Measurements from ENCODE around the gene MAGEA1. TPM values are rescaled to one million over a fixed set of nuclear protein-coding genes. Genes with fewer than 3 reads are reported as not detected.
"Not testable (repeated sequence)": the region's sequence is repeated elsewhere in the genome, so short reads cannot be mapped to it uniquely, and the experiment has no call there.

MAGEA1 gene, protein sequence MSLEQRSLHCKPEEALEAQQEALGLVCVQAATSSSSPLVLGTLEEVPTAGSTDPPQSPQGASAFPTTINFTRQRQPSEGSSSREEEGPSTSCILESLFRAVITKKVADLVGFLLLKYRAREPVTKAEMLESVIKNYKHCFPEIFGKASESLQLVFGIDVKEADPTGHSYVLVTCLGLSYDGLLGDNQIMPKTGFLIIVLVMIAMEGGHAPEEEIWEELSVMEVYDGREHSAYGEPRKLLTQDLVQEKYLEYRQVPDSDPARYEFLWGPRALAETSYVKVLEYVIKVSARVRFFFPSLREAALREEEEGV
- total RNA-seq, result not detected
- long read RNA-seq, result 0 reads

DNA sequence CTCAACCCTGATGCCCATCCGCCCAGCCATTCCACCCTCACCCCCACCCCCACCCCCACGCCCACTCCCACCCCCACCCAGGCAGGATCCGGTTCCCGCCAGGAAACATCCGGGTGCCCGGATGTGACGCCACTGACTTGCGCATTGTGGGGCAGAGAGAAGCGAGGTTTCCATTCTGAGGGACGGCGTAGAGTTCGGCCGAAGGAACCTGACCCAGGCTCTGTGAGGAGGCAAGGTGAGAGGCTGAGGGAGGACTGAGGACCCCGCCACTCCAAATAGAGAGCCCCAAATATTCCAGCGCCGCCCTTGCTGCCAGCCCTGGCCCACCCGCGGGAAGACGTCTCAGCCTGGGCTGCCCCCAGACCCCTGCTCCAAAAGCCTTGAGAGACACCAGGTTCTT lies at the start of gene MAGEA1:
Gene MAGEA1, plus strand, starts transcription at position 154 of the 400 bp plus-strand sequence. CDS start 3,106 bp downstream, outside the sequence.
- ATAC-seq (no peak), DNase-seq (no peak)
- intact Hi-C loops (cut with DNase I, micrococcal nuclease), result no loop called here

DNA sequence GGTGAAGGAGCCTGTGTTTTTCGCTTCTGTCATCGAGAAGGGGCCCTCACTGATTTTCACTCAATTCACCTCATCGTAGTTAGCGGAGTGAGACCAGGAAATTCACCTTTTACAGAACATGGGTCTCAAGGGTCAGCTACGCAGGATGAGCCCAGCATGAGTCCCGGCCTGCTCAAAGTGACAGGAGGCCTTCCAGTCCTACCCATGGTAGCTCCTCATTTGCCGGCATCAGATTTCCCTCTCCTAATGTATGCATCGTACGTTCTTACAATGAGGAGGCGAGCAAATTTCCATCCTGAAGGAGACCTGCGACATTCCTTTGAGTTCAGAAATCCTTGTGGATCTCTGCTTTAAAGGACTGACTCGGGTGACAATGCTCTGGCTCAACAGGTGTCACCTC lies 46.2 kb upstream of the MAGEA1 start:
- intact Hi-C loops (cut with DNase I, micrococcal nuclease); ATAC-seq; DNase-seq: not testable (repeated sequence)

DNA sequence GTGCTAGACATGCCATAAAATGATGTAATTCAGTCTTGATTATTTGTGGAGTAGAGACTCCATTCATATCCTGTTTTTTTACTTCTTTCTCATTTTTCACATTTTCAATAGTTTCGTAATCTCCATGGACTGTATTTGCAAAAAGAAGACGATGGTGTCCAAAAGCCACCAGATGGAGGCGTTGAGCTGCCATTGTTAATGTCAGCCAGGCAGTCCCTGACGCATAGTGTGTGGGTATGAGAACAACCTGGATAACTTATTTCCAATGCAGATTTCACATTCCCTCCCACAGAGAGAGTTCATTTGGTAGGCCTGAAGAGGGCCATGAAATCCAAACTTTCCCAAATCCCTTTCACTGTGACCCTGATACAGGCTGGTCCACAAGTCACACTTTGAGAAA lies 40.0 kb upstream of the MAGEA1 start:
- DNase-seq, result not testable (repeated sequence)
- peak; percentile 34 for ATAC-seq

DNA sequence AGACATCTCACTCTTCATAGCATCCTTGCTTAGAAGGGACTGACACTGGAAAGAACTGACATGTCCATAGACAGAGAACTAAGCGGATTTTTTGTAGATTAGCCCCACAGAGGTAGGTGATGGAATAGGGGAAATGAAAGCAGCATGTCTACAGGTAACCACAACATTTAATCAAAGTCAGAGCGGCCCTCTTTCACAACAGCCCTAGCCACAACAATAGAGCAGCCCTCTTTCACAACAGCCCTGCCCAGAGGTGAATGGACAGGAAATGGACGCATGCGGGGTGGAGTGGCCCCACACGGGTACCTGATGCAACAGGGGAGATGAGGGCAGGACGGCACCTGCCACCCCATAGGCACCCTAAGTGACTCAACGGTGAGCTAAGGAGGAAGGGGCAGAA lies 32.8 kb upstream of the MAGEA1 start:
- DNase-seq; intact Hi-C loops (cut with DNase I, micrococcal nuclease); ATAC-seq: not testable (repeated sequence)

More for the DNA sequence above, 40.0 kb upstream of the MAGEA1 start:
- intact Hi-C loops (cut with DNase I, micrococcal nuclease), result not testable (repeated sequence)

DNA sequence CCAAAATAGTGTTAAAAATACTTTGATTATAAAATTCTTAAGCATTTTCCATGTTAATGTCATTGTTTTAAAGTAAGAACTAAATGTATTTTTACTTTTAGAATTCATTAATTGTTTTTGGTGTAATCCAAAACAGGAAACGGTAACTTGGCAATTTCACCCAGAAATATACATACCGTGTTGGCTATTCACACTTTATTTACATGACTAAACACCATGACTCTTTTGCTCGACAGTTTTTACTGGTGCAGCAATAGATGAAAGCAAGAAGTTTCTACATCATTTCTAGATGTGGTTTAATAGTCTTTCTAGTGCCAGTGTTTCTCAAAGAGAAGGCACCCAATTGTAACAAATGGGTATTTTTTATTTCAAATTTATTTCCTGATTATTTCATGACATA lies 25.6 kb upstream of the MAGEA1 start:
- DNase-seq (no peak), ATAC-seq (no peak)
- intact Hi-C loops (cut with DNase I, micrococcal nuclease), result no loop called here

DNA sequence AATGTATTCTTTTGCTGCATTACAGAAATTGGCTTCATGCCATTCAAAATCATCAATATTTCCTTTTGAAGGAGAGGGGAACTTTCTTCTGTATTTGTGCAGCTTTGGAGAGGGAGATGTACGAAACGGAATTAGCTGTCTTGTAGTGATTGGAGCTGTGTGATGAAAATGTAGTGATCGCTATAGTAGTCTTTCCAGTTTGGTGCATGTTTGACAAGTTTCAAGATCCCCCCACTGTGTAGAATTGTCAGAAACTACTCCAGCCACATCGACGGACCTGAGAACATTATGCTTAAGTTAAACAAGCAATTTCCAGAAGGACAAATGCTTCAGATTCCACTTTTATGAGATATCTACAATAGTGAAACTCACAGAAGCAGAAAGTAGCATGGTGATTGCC lies 21.6 kb upstream of the MAGEA1 start:
- intact Hi-C loops (cut with DNase I, micrococcal nuclease), result no loop called here
- ATAC-seq (no peak), DNase-seq (no peak)

DNA sequence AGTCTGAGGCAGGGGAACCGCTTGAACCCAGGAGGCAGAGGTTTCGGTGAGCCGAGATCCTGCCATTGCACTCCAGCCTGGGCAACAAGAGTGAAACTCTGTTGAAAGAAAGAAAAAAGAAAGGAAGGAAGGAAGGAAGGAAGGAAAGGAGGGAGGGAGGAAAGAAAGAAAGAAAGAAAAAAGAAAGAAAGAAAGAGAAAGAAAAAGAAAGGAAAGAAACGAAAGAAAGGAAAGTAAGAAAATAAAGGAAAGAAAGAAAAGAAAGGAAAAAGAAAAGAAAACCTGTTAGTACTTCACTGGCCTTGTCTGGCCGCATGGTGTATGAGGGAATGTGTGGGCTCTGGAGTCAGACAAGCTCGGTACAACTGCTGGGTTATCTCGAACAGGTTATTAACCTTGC lies 20.8 kb upstream of the MAGEA1 start:
- ATAC-seq (no peak), DNase-seq (no peak)
- intact Hi-C loops (cut with DNase I, micrococcal nuclease), result no loop called here

DNA sequence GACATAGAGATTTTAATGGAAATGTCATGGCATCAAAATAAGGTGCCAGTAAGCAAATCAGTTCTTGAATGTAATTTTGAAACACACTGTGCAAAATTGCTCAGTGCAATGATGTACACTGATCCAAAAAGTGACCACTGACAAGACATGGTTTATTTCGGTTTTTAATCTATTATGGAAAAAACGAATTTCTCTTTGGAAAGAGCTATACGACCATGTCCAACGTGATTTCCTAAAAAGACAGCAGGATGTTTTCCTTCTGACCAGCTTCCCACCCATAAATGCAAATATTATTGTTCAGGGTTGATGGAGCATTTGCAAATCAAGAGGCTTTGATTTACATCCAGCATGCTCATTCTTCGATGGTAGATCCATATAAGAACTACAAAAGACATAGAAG lies 17.1 kb upstream of the MAGEA1 start:
- intact Hi-C loops (cut with DNase I, micrococcal nuclease), result no loop called here
- ATAC-seq (no peak), DNase-seq (no peak)

DNA sequence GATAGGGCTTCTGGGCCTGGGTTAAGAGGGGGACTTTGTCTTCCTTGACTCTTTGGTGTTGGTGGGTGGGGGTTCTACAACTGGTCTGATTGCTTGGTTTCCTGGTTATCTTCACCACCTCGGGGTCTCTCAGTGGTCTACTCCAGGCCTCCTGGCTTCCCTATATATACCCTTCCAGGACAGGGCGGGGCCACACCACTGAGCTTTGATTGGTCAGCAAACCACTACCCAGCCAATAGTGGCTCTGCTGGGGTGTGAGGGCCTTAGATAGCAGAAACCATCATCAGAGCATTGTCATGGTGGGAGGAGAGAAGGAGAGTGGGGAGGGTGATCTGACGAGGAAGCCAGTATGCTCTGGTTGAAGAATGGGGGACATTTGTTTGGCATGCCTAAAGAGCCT lies 14.4 kb upstream of the MAGEA1 start:
- no peak for ATAC-seq
- intact Hi-C loops (cut with DNase I, micrococcal nuclease), result no loop called here

DNA sequence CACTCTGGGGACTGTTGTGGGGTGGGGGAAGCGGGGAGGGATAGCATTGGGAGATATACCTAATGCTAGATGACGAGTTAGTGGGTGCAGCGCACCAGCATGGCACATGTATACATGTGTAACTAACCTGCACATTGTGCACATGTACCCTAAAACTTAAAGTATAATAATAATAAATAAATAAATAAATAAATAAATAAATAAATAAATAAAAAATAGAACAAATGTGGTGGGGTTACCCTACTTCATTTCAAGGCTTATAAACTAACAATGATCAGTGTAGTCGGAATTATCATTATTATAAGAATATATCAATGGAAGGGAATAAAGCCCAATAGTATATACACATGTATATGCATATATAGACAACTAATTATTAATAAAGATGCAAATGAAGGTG lies 10.7 kb upstream of the MAGEA1 start:
- ATAC-seq; DNase-seq; intact Hi-C loops (cut with DNase I, micrococcal nuclease): not testable (repeated sequence)

More for the DNA sequence above, 14.4 kb upstream of the MAGEA1 start:
- no peak for DNase-seq

DNA sequence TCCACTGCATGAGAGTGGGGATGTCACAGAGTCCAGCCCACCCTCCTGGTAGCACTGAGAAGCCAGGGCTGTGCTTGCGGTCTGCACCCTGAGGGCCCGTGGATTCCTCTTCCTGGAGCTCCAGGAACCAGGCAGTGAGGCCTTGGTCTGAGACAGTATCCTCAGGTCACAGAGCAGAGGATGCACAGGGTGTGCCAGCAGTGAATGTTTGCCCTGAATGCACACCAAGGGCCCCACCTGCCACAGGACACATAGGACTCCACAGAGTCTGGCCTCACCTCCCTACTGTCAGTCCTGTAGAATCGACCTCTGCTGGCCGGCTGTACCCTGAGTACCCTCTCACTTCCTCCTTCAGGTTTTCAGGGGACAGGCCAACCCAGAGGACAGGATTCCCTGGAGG lies 2.7 kb downstream of the MAGEA1 start:
- intact Hi-C loops (cut with DNase I, micrococcal nuclease), result no loop called here
- ATAC-seq (no peak), DNase-seq (no peak)

DNA sequence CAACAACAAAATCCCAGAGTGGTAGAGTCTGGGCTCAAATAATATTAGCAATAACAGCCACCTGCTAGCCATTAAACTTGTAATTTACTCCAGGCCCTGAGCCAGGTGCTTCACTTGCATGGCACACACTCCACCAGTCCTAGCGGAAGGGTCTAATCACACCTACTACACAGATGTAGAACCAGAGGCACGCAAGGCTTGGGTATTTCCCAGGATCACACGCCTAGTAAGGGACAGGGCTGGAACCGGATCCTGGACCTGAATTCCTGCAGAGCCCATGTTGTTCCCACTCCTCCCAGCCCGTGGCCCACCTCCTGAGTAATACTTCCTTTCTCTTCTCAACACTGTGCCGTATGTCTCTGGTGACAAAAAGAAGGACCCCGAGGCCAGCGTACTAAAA lies 5.7 kb downstream of the MAGEA1 start:
- no peak for ATAC-seq
- DNase-seq, result no peak
- intact Hi-C loops (cut with DNase I, micrococcal nuclease), result no loop called here

DNA sequence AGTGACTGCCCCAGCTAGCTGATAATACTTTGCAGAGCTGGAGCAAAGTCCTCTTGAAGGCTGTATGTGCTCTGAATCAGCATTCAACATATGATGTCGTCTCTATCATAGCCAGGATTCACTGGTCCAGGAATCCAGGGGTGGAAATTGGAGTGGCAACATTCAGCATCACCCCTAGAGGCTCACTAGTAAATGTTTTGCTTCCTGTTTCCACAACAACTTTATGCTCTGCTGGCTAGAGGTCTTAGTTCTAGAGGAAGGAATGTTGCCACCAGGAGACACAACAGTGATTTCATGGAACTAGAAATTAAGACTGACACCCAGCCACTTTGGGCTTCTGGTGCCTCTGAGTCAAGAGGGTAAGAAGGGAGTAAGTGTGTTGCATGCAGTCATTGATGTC lies 11.3 kb downstream of the MAGEA1 start:
- ATAC-seq (no peak), DNase-seq (no peak)
- intact Hi-C loops (cut with DNase I, micrococcal nuclease), result no loop called here

DNA sequence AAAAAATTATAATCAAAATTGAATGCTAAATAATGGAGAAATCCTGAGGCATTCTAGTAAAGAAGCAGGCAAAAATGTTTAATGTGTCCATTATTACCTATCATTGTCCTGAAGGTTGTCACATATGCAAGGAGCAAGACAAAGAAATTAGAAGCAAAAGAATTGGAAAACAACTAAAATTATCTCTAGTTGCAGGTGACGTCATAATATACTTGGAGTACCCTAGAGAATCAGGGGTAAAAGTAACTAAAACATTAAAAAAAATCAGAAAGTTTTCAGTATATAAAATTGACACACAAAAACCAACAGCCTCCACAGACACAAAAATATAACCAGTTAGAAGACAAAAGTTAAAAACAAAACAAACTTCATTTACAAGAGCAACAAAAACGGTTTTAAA lies 21.4 kb downstream of the MAGEA1 start:
- ATAC-seq (no peak), DNase-seq (no peak)
- intact Hi-C loops (cut with DNase I, micrococcal nuclease), result no loop called here

DNA sequence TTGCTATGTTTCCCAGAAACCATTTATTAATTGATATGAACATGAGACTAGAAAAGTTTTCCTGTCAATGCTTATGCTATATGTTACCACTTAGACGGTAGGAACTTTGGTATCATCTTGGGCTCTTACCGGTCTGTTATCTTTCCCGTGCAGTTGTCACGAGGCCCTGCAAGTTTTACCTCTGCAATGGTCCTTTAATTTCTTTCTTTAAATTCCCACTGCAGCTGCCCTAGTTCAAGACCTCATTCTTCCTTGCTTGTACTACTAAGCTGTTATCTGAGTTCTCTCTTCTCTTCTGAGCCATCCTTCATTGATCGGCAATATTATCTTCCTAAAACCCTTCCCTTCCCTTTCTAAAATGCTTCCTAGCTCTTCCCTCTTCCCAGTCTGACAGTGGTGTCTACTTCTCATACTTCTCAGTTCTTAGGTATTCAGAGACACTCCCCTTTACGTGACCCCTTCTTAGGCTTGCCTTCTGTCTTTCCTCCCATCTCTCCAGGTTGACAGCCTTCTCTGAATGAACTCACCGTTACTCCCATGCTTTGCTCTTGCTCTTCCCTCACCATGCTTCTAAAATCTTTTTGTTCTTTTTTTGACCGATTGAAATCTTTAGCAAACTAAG lies 27.5 kb downstream of the MAGEA1 start:
- no peak for DNase-seq
- intact Hi-C loops (cut with DNase I, micrococcal nuclease), result no loop called here

DNA sequence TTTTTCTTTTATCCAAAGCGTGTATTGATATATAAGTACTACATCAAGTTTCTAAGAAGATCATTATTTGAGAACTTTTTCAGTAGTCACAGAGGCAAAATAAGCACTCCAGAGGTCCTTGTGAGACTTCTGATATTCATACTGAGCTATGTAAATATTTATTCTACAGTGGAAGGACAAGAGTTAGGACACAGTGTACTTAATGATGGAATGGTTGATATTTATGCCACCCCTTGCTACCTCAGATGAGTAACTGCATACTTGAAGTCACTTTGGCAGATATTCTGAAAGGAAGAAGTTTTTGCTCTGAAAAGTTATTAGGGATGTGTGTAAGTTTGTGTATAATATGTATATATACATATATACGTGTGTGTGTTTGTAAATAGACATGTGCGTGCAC lies 30.3 kb downstream of the MAGEA1 start:
- intact Hi-C loops (cut with DNase I, micrococcal nuclease), result no loop called here
- ATAC-seq (no peak), DNase-seq (no peak)

More for the DNA sequence above, 27.5 kb downstream of the MAGEA1 start:
- ATAC-seq, result no peak

DNA sequence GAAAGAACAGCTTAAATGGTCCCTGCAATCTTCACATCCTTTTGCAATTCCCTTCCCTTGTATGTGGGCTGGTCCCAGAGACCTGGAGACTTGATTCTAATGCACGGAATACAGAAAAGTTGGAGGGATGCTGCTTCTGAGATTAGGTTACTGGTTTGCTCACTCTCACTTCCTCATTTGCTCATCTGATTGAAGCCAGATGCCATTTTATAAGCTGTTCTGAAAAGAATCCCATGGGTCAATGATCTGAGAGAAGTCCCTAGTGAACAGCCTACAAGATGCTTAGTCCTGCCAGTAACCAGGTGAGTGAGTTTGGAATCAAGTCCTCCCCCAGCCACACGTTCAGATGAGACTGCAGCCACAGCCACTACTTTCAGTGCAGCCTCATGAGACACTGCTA lies 35.9 kb downstream of the MAGEA1 start:
- intact Hi-C loops (cut with DNase I, micrococcal nuclease), result no loop called here
- ATAC-seq (no peak), DNase-seq (no peak)

DNA sequence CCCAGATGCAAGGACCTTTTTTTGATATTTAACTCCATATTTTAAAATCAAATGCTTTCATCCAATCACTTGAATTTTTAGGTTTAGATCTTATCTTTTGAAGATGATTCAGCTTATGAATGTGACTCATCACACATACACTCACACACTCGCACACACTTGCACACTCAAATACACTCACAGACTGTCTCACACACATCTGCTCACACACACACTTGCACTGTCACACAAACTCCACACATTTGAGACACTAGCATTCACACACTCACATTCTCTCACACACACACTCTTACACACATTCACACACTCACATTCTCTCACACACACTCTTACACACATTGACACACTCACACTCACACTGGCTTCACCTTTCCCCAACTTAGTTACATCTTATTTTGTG lies 37.8 kb downstream of the MAGEA1 start:
- DNase-seq, result no peak
- ATAC-seq, result no peak
- intact Hi-C loops (cut with DNase I, micrococcal nuclease), result no loop called here

DNA sequence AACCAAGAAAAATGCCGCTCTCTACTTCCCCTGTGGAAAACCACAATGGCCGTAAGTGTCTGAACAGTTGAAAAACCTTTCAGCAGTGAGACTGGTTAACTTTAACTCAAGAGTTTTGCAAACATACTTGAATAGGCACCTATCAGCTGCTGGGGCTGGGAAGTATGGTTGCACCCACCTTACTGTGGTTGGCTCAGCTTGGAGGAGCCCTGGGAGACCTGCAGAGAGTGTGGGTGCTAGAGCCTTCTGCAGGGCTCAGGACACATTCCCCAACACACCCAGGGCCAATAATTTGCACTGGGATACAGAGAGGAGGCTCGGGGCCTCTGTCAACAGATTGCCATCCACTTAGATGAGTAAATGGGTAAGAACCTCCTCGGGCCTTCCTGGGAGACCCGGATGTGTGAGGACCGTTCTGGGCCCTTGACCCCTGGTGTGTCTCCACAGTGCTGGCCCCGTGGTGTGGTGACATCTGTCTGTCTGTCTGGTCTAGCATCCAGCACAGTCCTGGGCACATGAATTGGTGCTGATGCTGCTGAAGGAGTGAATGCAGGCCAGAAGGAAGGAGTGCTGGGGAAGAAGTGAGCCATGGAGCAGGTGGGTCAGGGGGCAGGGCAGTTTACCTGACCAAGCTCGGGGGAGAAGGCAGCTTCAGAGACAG lies 46.5 kb downstream of the MAGEA1 start:
- intact Hi-C loops (cut with DNase I, micrococcal nuclease), result no loop called here

More for the DNA sequence above, 46.5 kb downstream of the MAGEA1 start:
- DNase-seq (no peak), ATAC-seq (no peak)

Data from left colon (tissue), 2 donors.